HepG2 (cell line): ENCODE measurements around the gene DIAPH3. TPM values are rescaled to one million over a fixed set of nuclear protein-coding genes. Genes with fewer than 3 reads are reported as not detected.

Experiments
- ATAC-seq: fragments of 200-7000 bp; cut with Tn5 transposase; 3 replicates; pipeline ENCODE4 v1.9.1; 2020; ENCODE audit warnings: mild to moderate bottlenecking, moderate library complexity
- BruUV-seq: library from RNA; stranded (reverse); fragments of 400-500 nt; replicated peaks from 2 replicates; lab custom pipeline; 2021; lab: Mats Ljungman, UMichigan
- CTCF ChIA-PET: fragments of 300-600 bp; formaldehyde crosslinking; extraction: SDS; loops from one replicate; lab custom pipeline; 2021; ENCODE audit warnings: low total read pairs, inconsistent platforms, low intra/inter-chr PET ratio; lab: Yijun Ruan, JAX
- POLR2A ChIA-PET: fragments of 350-600 bp; sonication (Branson Sonifier 250); formaldehyde crosslinking; loops from one replicate; lab custom pipeline; 2020; ENCODE audit warnings: antibody characterized with exemption, inconsistent platforms; lab: Yijun Ruan, JAX
- DNase-seq: peaks from one replicate; pipeline ENCODE4 v3.0.0-alpha.2; 2015; ENCODE audit warnings: low spot score
- FAIRE-seq: peaks from 3 replicates; lab custom pipeline; 2011; peaks lifted over from hg19 to GRCh38; lab: Jason Lieb, UNC
- H2AFZ ChIP-seq: one replicate; pipeline ENCODE4 v1.6.1; 2011; ENCODE audit warnings: low read length, inconsistent platforms
- H3K27ac ChIP-seq: fragments of 300-600 bp; 3 replicates; pipeline ENCODE4 v1.8.0; 2011; ENCODE audit warnings: mixed run types, mild to moderate bottlenecking, mixed read lengths, low read length, inconsistent platforms; ENCODE audit not compliant: insufficient read depth; ENCODE audit errors: extremely low read length
- H3K27me3 ChIP-seq, 2 experiments: fragments of 200-600 bp in 1 of 2; 2 replicates in 1 of 2; 3 replicates in 1 of 2; pipeline versions ENCODE4 v1.6.0 to v1.8.0; 2011; ENCODE audit warnings: low read length in 2 of 2, mild to moderate bottlenecking in 2 of 2, moderate library complexity in 2 of 2, inconsistent platforms in 1 of 2; ENCODE audit not compliant: insufficient read depth in 2 of 2, control insufficient read depth in 1 of 2
- H3K36me3 ChIP-seq, 2 experiments: fragments of 200-600 bp in 1 of 2; replicated peaks in 1 of 2; 2 replicates in 1 of 2; 3 replicates in 1 of 2; pipeline versions ENCODE4 v1.5.1 to v1.8.0; 2011; ENCODE audit warnings: low read length in 2 of 2, inconsistent platforms in 1 of 2; ENCODE audit not compliant: insufficient read depth in 2 of 2, control insufficient read depth in 1 of 2
- H3K4me1 ChIP-seq: 2 replicates; pipeline ENCODE4 v1.5.1; 2012; ENCODE audit warnings: low read length, inconsistent platforms; ENCODE audit not compliant: insufficient read depth
- H3K4me2 ChIP-seq: 2 replicates; pipeline ENCODE4 v1.6.0; 2011; ENCODE audit warnings: low read depth, low read length, inconsistent platforms
- H3K4me3 ChIP-seq, 3 experiments: fragments of 200-600 bp in 1 of 3; sonication (generic), shearing (Covaris generic) in 1 of 3; replicated peaks in 1 of 3; 2 replicates each; pipeline ENCODE4 v1.5.1; 2011 to 2016; ENCODE audit warnings: low read length in 3 of 3, inconsistent platforms in 2 of 3, low read depth in 2 of 3, mild to moderate bottlenecking in 2 of 3, control low read depth in 1 of 3, mixed read lengths in 1 of 3; ENCODE audit not compliant: insufficient read depth in 1 of 3
- H3K79me2 ChIP-seq: one replicate; pipeline ENCODE4 v1.6.1; 2011; ENCODE audit warnings: low read length, inconsistent platforms; ENCODE audit not compliant: insufficient read depth
- H3K9ac ChIP-seq: 2 replicates; pipeline ENCODE4 v1.6.0; 2011; ENCODE audit warnings: mild to moderate bottlenecking, low read depth, low read length, inconsistent platforms; ENCODE audit not compliant: insufficient read depth
- H3K9me3 ChIP-seq: 2 replicates; pipeline ENCODE4 v1.5.1; 2012; ENCODE audit warnings: mild to moderate bottlenecking, low read length
- H4K20me1 ChIP-seq: 2 replicates; pipeline ENCODE4 v1.6.0; 2011; ENCODE audit warnings: inconsistent platforms, mild to moderate bottlenecking, low read length, moderate library complexity; ENCODE audit not compliant: insufficient read depth
- CREB3 ChIP-seq: sonication (generic); formaldehyde crosslinking; IDR thresholded peaks from 2 replicates; pipeline ENCODE4 v1.5.0; 2020; ENCODE audit warnings: missing genetic modification reagents
- KDM5B ChIP-seq: sonication (generic); formaldehyde crosslinking; IDR thresholded peaks from 2 replicates; pipeline ENCODE4 v1.4.0; 2020; ENCODE audit warnings: missing genetic modification reagents, mild to moderate bottlenecking, borderline replicate concordance
- PPARG ChIP-seq: conservative IDR thresholded peaks from 2 replicates; pipeline ENCODE4 v1.6.1; 2016; ENCODE audit warnings: missing biosample characterization, missing genetic modification reagents
- RAD51 ChIP-seq: fragments of 450-650 bp; IDR thresholded peaks from 2 replicates; pipeline ENCODE4 v1.6.1; 2016; ENCODE audit warnings: borderline replicate concordance
- SMAD9 ChIP-seq: sonication (generic); formaldehyde crosslinking; IDR thresholded peaks from 2 replicates; pipeline ENCODE4 v1.5.1; 2020; ENCODE audit warnings: mild to moderate bottlenecking, missing genetic modification reagents
- TBX2 ChIP-seq: sonication (generic); formaldehyde crosslinking; IDR thresholded peaks from 2 replicates; pipeline ENCODE4 v1.5.0; 2020; ENCODE audit warnings: missing genetic modification reagents, mild to moderate bottlenecking, borderline replicate concordance
- ZBTB1 ChIP-seq: sonication (generic); formaldehyde crosslinking; IDR thresholded peaks from 2 replicates; pipeline ENCODE4 v1.4.0; 2020; ENCODE audit warnings: missing genetic modification reagents, borderline replicate concordance
- ZKSCAN1 ChIP-seq: fragments of 150-350 bp; IDR thresholded peaks from 2 replicates; pipeline ENCODE4 v1.6.1; 2014; ENCODE audit warnings: low read length
- ZNF224 ChIP-seq: sonication (generic); formaldehyde crosslinking; IDR thresholded peaks from 2 replicates; pipeline ENCODE4 v1.5.0; 2020; ENCODE audit warnings: mild to moderate bottlenecking, missing genetic modification reagents
- ZNF382 ChIP-seq: sonication (generic); formaldehyde crosslinking; IDR thresholded peaks from 2 replicates; pipeline ENCODE4 v1.5.0; 2020; ENCODE audit warnings: missing genetic modification reagents, mild to moderate bottlenecking, borderline replicate concordance
- ZNF841 ChIP-seq: sonication (generic); formaldehyde crosslinking; IDR thresholded peaks from 2 replicates; pipeline ENCODE4 v1.8.1; 2023; ENCODE audit warnings: missing genetic modification reagents, borderline replicate concordance
- in situ Hi-C: cut with HindIII; loops from 2 replicates; pipeline ENCODE4 v1.10.0; 2017; ENCODE audit warnings: low pct_unique_long_range_greater_than_20kb; ENCODE audit not compliant: extremely low pct_ligation_motif_present
- intact Hi-C: fragments of 100-400 bp; cut with micrococcal nuclease; formaldehyde crosslinking; loops from one replicate; pipeline ENCODE4 v1.10.0; 2022; ENCODE audit not compliant: unreplicated experiment
- polyA plus RNA-seq, 8 experiments: library from polyadenylated mRNA; depleted of rRNA in 3 of 8; stranded (reverse) in 7 of 8; unstranded in 1 of 8; fragments of >200 nt; fragmentation: Illumina TruSeq in 4 of 8; extraction: Trizol in 4 of 8; gene quantifications; 2 replicates each; pipeline versions ENCODE4 v1.2.1 to v1.2.3, GENCODE V29; 2011 to 2016; ENCODE audit warnings: low read depth in 4 of 8, missing spikeins in 1 of 8, mixed read lengths in 1 of 8; ENCODE audit not compliant: insufficient read depth in 1 of 8
- total RNA-seq, 5 experiments: library from RNA; depleted of rRNA; stranded (reverse); fragments of >200 nt; fragmentation: Illumina TruSeq; extraction: Trizol; gene quantifications; 2 replicates each; pipeline ENCODE4 v1.2.3, GENCODE V29; 2016; ENCODE audit warnings: low read depth in 1 of 5
- TF ChIP-seq, protein P1 (sequence below): sonication (generic); formaldehyde crosslinking; IDR thresholded peaks from 2 replicates; pipeline ENCODE4 v1.4.0; 2020; ENCODE audit warnings: mild to moderate bottlenecking, missing genetic modification reagents
- TF ChIP-seq, protein P2 (sequence below): sonication (generic); formaldehyde crosslinking; IDR thresholded peaks from 2 replicates; pipeline ENCODE4 v1.4.0; 2020; ENCODE audit warnings: missing genetic modification reagents, mild to moderate bottlenecking, borderline replicate concordance
- TF ChIP-seq, protein P3 (sequence below): sonication (generic); formaldehyde crosslinking; IDR thresholded peaks from 2 replicates; pipeline ENCODE4 v1.4.0; 2020; ENCODE audit warnings: missing genetic modification reagents

The DIAPH3 gene
- total and polyA plus RNA-seq, 2 of the 13 experiments (the other 11 are each of a cell fraction or from before 2014, with no cell fraction given), result 4.0 to 9.3 TPM

- H3K9ac ChIP-seq, result no peak overlapping the region
- H3K9me3 ChIP-seq, result no peaks in the 10 kb centered on the region
- H3K4me3 ChIP-seq, result no peak overlapping the region
- ATAC-seq (no peak), DNase-seq (no peak), FAIRE-seq (no peak)
- no peaks in the 10 kb centered on the region for H3K4me1 ChIP-seq
- H3K36me3 ChIP-seq, result no peaks in the 10 kb centered on the region
- H3K27ac ChIP-seq, result no peak overlapping the region
- H3K27me3 ChIP-seq, result peaks cover 0 to 5% of the 10 kb centered on the region in 2 experiments; a peak in 1 of 5 replicates
- H3K4me2 ChIP-seq, result no peak overlapping the region
- H2AFZ ChIP-seq, result no peak overlapping the region
- in situ Hi-C loops, result no loop called here
- intact Hi-C loops, result no loop called here
- no TSS peak for BruUV-seq
- CTCF ChIA-PET, result no interaction called here
- POLR2A ChIA-PET, result no interaction called here
- H3K79me2 ChIP-seq, result no peaks in the 10 kb centered on the region
- no peaks in the 10 kb centered on the region for H4K20me1 ChIP-seq
- TF ChIP-seq, protein P1, sequence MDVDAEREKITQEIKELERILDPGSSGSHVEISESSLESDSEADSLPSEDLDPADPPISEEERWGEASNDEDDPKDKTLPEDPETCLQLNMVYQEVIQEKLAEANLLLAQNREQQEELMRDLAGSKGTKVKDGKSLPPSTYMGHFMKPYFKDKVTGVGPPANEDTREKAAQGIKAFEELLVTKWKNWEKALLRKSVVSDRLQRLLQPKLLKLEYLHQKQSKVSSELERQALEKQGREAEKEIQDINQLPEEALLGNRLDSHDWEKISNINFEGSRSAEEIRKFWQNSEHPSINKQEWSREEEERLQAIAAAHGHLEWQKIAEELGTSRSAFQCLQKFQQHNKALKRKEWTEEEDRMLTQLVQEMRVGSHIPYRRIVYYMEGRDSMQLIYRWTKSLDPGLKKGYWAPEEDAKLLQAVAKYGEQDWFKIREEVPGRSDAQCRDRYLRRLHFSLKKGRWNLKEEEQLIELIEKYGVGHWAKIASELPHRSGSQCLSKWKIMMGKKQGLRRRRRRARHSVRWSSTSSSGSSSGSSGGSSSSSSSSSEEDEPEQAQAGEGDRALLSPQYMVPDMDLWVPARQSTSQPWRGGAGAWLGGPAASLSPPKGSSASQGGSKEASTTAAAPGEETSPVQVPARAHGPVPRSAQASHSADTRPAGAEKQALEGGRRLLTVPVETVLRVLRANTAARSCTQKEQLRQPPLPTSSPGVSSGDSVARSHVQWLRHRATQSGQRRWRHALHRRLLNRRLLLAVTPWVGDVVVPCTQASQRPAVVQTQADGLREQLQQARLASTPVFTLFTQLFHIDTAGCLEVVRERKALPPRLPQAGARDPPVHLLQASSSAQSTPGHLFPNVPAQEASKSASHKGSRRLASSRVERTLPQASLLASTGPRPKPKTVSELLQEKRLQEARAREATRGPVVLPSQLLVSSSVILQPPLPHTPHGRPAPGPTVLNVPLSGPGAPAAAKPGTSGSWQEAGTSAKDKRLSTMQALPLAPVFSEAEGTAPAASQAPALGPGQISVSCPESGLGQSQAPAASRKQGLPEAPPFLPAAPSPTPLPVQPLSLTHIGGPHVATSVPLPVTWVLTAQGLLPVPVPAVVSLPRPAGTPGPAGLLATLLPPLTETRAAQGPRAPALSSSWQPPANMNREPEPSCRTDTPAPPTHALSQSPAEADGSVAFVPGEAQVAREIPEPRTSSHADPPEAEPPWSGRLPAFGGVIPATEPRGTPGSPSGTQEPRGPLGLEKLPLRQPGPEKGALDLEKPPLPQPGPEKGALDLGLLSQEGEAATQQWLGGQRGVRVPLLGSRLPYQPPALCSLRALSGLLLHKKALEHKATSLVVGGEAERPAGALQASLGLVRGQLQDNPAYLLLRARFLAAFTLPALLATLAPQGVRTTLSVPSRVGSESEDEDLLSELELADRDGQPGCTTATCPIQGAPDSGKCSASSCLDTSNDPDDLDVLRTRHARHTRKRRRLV (CRISPR knock-in tag), result no peak
- TF ChIP-seq, protein P2, sequence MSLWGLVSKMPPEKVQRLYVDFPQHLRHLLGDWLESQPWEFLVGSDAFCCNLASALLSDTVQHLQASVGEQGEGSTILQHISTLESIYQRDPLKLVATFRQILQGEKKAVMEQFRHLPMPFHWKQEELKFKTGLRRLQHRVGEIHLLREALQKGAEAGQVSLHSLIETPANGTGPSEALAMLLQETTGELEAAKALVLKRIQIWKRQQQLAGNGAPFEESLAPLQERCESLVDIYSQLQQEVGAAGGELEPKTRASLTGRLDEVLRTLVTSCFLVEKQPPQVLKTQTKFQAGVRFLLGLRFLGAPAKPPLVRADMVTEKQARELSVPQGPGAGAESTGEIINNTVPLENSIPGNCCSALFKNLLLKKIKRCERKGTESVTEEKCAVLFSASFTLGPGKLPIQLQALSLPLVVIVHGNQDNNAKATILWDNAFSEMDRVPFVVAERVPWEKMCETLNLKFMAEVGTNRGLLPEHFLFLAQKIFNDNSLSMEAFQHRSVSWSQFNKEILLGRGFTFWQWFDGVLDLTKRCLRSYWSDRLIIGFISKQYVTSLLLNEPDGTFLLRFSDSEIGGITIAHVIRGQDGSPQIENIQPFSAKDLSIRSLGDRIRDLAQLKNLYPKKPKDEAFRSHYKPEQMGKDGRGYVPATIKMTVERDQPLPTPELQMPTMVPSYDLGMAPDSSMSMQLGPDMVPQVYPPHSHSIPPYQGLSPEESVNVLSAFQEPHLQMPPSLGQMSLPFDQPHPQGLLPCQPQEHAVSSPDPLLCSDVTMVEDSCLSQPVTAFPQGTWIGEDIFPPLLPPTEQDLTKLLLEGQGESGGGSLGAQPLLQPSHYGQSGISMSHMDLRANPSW, result no peak
- TF ChIP-seq ZNF841 (CRISPR knock-in tag) (no peak), ZBTB1 (CRISPR knock-in tag) (no peak), SMAD9 (CRISPR knock-in tag) (no peak), TBX2 (CRISPR knock-in tag) (no peak), ZKSCAN1 (no peak), ZNF382 (CRISPR knock-in tag) (no peak), KDM5B (no peak), CREB3 (no peak), RAD51 (no peak), PPARG (no peak), ZNF224 (CRISPR knock-in tag) (no peak)
- TF ChIP-seq, protein P3, sequence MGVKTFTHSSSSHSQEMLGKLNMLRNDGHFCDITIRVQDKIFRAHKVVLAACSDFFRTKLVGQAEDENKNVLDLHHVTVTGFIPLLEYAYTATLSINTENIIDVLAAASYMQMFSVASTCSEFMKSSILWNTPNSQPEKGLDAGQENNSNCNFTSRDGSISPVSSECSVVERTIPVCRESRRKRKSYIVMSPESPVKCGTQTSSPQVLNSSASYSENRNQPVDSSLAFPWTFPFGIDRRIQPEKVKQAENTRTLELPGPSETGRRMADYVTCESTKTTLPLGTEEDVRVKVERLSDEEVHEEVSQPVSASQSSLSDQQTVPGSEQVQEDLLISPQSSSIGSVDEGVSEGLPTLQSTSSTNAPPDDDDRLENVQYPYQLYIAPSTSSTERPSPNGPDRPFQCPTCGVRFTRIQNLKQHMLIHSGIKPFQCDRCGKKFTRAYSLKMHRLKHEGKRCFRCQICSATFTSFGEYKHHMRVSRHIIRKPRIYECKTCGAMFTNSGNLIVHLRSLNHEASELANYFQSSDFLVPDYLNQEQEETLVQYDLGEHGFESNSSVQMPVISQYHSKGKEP (CRISPR knock-in tag), result no peak
Measured at GRCh38 chr13:60201286-60201685, 37.6 kb upstream of the DIAPH3 start.
